ENCODE results near the gene BCL2L14.

Gene BCL2L14

DNA sequence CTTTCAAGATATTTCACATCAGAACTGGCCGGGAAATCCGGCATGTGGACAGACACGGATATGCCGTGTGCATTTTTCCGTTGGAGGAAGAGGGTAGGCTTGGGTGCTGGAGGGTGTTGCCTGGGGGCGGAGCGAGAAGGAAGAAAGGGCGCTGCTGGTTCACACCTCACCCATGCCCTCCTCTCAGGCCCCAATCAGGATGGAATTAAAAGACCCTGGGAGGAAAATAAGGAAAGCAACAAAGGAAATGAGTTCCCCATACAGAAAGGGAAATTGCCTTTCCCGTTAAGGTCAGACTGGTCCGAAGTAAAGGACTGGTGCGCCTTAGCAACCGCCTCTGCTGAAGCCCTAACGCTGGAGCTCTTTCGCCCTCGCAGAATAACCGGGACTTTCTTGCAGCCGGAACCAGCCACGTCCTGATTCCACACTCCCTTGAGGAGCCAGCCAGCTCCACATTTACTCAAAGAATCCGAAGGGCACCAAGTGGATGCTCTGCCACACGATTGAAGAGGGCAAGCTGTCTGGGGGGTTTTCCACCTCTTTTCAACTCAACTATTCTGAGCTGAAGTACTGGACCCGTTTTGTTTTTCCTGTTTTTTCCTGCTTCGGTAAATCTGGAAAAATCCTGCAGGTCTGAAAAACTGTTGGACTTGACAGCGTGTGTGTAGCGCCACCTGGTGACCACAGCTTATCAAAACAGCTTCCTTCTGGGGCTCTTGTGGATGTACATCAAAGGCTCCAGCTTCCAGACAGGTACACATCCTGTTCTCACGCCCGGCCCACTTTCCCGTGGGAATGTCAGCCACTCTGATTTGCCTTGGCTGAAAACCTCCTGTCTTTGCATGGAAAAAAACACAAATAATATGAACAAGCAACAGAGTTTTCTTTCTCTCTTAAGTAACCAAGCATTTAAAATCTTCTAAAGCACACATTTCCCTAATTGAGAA, 37.6 kb upstream of the BCL2L14 start:
- peak overlapping the region; percentile 65 for H2AFZ ChIP-seq
- H3K27me3 ChIP-seq (ENCODE audit: control insufficient read depth, insufficient read depth, low read length), result no peaks in the 10 kb centered on the region
- no peak overlapping the region for H3K9ac ChIP-seq
- no peaks in the 10 kb centered on the region for H3K79me2 ChIP-seq
- H3K36me3 ChIP-seq (ENCODE audit: control insufficient read depth, insufficient read depth, low read length), result no peaks in the 10 kb centered on the region
- TF ChIP-seq, protein P1, sequence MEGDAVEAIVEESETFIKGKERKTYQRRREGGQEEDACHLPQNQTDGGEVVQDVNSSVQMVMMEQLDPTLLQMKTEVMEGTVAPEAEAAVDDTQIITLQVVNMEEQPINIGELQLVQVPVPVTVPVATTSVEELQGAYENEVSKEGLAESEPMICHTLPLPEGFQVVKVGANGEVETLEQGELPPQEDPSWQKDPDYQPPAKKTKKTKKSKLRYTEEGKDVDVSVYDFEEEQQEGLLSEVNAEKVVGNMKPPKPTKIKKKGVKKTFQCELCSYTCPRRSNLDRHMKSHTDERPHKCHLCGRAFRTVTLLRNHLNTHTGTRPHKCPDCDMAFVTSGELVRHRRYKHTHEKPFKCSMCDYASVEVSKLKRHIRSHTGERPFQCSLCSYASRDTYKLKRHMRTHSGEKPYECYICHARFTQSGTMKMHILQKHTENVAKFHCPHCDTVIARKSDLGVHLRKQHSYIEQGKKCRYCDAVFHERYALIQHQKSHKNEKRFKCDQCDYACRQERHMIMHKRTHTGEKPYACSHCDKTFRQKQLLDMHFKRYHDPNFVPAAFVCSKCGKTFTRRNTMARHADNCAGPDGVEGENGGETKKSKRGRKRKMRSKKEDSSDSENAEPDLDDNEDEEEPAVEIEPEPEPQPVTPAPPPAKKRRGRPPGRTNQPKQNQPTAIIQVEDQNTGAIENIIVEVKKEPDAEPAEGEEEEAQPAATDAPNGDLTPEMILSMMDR (IDR thresholded peaks at IDR 0.05), result peak; percentile 83
- H3K4me3 ChIP-seq (ENCODE audit: low read depth, low read length), result peak overlapping the region; percentile 49
- peak overlapping the region; percentile 83 for H3K4me2 ChIP-seq (ENCODE audit: low read length)
- H3K9me3 ChIP-seq (ENCODE audit: control insufficient read depth, low read length), result no peaks in the 10 kb centered on the region
- peak overlapping the region; percentile 17 for H3K27ac ChIP-seq
- H3K4me1 ChIP-seq, result peaks cover 4% of the 10 kb centered on the region

DNA sequence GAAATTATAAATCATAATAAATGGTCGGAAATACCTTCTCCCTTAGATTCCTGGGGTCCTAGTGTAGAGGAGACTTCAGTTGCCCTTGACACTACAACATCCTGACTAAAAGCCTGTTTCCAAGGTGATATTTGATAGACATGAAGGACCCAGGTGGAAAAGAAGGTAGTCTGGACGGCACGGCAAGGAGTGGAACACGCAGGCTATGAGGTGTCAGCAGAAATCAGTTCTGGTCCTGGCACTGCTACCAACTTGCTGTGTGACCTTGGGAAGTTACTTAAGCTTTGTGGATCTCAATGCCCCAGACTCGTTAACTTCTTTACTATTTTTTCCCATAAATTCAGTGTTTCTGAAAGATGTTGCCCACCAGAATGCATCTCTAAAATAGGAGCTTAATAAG, 36.9 kb upstream of the BCL2L14 start:
- Histone ChIP-seq H3K27me3 (ENCODE audit: control insufficient read depth, insufficient read depth, low read length) (no peaks in the 10 kb centered on the region), H3K79me2 (no peaks in the 10 kb centered on the region), H3K36me3 (ENCODE audit: control insufficient read depth, insufficient read depth, low read length) (no peaks in the 10 kb centered on the region), H3K9me3 (ENCODE audit: control insufficient read depth, low read length) (no peaks in the 10 kb centered on the region), H3K4me3 (ENCODE audit: low read depth, low read length) (no peak overlapping the region), H3K9ac (no peak overlapping the region), H3K27ac (peak overlapping the region; percentile 17), H2AFZ (peak overlapping the region; percentile 65), H3K4me1 (peaks cover 4% of the 10 kb centered on the region), H3K4me2 (ENCODE audit: low read length) (no peak overlapping the region)
- TF ChIP-seq, protein P1 (IDR thresholded peaks at IDR 0.05), result no peak

DNA sequence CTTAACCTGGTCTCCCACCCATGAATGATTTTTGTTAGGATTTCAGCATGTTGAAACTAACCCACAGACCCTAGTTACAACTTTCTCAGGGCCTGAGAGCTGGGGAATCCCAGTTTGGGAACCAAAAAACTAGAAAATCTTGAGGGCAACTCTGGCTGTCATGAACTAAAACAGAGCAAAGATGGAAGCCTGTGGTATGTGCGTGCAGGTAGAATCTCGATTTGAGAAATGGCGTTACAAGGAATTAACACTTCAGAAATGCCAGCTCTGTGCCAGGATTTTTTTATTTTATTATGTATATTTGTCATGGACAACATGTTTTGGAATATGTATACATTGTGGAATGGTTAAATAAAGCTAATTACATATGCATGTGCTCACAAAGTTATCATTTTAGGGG, 36.4 kb upstream of the BCL2L14 start:
- H3K27ac ChIP-seq, result no peak overlapping the region
- no peaks in the 10 kb centered on the region for H3K9me3 ChIP-seq (ENCODE audit: control insufficient read depth, low read length)
- no peaks in the 10 kb centered on the region for H3K27me3 ChIP-seq (ENCODE audit: control insufficient read depth, insufficient read depth, low read length)
- TF ChIP-seq, protein P1 (IDR thresholded peaks at IDR 0.05), result no peak
- no peak overlapping the region for H3K4me2 ChIP-seq (ENCODE audit: low read length)
- peaks cover 4% of the 10 kb centered on the region for H3K4me1 ChIP-seq
- H3K36me3 ChIP-seq (ENCODE audit: control insufficient read depth, insufficient read depth, low read length), result no peaks in the 10 kb centered on the region
- H2AFZ ChIP-seq, result no peak overlapping the region
- no peak overlapping the region for H3K9ac ChIP-seq
- H3K79me2 ChIP-seq, result no peaks in the 10 kb centered on the region
- H3K4me3 ChIP-seq (ENCODE audit: low read depth, low read length), result no peak overlapping the region

DNA sequence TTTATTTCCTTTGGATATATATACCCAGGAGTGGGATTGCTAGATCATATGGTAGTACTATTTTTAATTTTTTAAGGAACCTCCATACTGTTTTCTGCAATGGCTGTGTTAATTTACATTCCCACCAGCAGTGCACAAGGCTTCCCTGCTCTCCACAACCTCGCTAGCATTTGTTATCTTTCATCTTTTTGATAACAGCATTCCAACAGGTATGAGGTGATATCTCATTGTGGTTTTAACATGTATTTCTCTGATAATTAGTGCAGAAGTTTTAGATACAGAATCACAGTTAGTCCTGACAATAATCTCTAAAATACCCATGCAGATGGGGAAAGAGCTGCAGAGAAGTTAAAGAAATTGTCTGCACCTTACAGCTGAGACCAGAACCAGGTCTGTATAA, 35.5 kb upstream of the BCL2L14 start:
- Histone ChIP-seq H3K9me3 (ENCODE audit: control insufficient read depth, low read length) (no peaks in the 10 kb centered on the region), H3K79me2 (no peaks in the 10 kb centered on the region), H3K27ac (no peak overlapping the region), H3K4me1 (peaks cover 4% of the 10 kb centered on the region), H3K27me3 (ENCODE audit: control insufficient read depth, insufficient read depth, low read length) (no peaks in the 10 kb centered on the region), H3K36me3 (ENCODE audit: control insufficient read depth, insufficient read depth, low read length) (no peaks in the 10 kb centered on the region), H2AFZ (no peak overlapping the region), H3K9ac (no peak overlapping the region), H3K4me3 (ENCODE audit: low read depth, low read length) (no peak overlapping the region), H3K4me2 (ENCODE audit: low read length) (no peak overlapping the region)
- TF ChIP-seq, protein P1 (IDR thresholded peaks at IDR 0.05), result no peak

Data from parathyroid adenoma (tissue), 2 donors.